Upper lobe of right lung (tissue), 1 donor: ENCODE results near the gene SLC27A4. TPM values are rescaled to one million over a fixed set of nuclear protein-coding genes. Genes with fewer than 3 reads are reported as not detected.

Experiments used
- ATAC-seq: fragments of 200-7000 bp; cut with Tn5 transposase; one replicate; pipeline ENCODE4 v1.9.1; 2020; ENCODE audit warnings: mild to moderate bottlenecking, moderate library complexity
- DNase-seq: peaks from one replicate; pipeline ENCODE4 v3.0.0-alpha.2; 2020
- H3K27ac ChIP-seq: fragments of 200-600 bp; one replicate; pipeline ENCODE4 v1.8.0; 2022
- H3K27me3 ChIP-seq: fragments of 200-600 bp; one replicate; pipeline ENCODE4 v1.8.0; 2022; ENCODE audit warnings: mild to moderate bottlenecking
- H3K36me3 ChIP-seq: fragments of 200-600 bp; one replicate; pipeline ENCODE4 v1.8.0; 2022
- H3K4me1 ChIP-seq: fragments of 200-600 bp; one replicate; pipeline ENCODE4 v1.8.0; 2022
- H3K4me3 ChIP-seq: fragments of 200-600 bp; one replicate; pipeline ENCODE4 v1.8.0; 2022; ENCODE audit warnings: mild to moderate bottlenecking
- H3K9me3 ChIP-seq: fragments of 200-600 bp; one replicate; pipeline ENCODE4 v1.8.0; 2022
- intact Hi-C: fragments of 100-400 bp; cut with DNase I; formaldehyde crosslinking; loops from one replicate; pipeline ENCODE4 v1.11.0; 2022
- total RNA-seq: library from RNA; stranded (reverse); fragmentation: NEBNext Ultra II Directional; extraction: Animal tissue kit (Norgen Biotek cat#: 25700); gene quantifications from one replicate; pipeline ENCODE4 v1.2.1, GENCODE V29; 2021
- TF ChIP-seq, protein P1 (sequence below): fragments of 200-600 bp; IDR thresholded peaks from one replicate; pipeline ENCODE4 v1.8.0; 2022; ENCODE audit warnings: antibody characterized with exemption
- donor health status: DM: no; HTN: yes; CAD: no; lungs with severe emphysema.

SLC27A4 gene
- total RNA-seq, 1 donor from 2014 or later, result 21.4 TPM

DNA sequence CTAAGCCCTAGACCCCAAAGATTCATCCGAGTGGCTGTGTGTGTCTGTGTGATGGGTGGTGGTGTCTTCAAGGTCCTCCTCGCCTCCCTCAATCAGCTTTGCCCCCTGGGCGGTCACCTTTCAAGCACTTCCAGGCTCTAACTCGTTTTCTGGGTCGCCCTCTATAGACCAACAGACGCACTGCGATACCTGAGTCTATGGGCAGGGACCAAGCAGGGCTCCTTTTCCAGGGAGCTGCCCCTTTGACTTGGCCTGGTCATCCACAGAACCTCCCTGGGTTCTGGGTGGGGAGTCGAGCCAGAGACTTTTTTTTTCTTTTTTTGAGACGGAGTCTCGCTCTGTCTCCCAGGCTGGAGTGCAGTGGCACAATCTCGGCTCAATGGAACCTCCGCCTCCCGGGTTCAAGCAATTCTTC, 1.1 kb downstream of the SLC27A4 start:
- DNase-seq (no peak), ATAC-seq (peak; percentile 75)
- peak overlapping the region; percentile 91 for H3K4me3 ChIP-seq
- peaks cover 4% of the 10 kb centered on the region for H3K4me1 ChIP-seq
- intact Hi-C loops, result loop anchor here (10.0 kb wide), 1 partner anchor 47 kb away; no protein-coding TSS in a partner anchor
- TF ChIP-seq, protein P1, sequence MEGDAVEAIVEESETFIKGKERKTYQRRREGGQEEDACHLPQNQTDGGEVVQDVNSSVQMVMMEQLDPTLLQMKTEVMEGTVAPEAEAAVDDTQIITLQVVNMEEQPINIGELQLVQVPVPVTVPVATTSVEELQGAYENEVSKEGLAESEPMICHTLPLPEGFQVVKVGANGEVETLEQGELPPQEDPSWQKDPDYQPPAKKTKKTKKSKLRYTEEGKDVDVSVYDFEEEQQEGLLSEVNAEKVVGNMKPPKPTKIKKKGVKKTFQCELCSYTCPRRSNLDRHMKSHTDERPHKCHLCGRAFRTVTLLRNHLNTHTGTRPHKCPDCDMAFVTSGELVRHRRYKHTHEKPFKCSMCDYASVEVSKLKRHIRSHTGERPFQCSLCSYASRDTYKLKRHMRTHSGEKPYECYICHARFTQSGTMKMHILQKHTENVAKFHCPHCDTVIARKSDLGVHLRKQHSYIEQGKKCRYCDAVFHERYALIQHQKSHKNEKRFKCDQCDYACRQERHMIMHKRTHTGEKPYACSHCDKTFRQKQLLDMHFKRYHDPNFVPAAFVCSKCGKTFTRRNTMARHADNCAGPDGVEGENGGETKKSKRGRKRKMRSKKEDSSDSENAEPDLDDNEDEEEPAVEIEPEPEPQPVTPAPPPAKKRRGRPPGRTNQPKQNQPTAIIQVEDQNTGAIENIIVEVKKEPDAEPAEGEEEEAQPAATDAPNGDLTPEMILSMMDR, result peak; percentile 66
- H3K36me3 ChIP-seq, result peaks cover 37% of the 10 kb centered on the region
- no peak overlapping the region for H3K27ac ChIP-seq
- no peaks in the 10 kb centered on the region for H3K27me3 ChIP-seq
- H3K9me3 ChIP-seq, result no peaks in the 10 kb centered on the region

DNA sequence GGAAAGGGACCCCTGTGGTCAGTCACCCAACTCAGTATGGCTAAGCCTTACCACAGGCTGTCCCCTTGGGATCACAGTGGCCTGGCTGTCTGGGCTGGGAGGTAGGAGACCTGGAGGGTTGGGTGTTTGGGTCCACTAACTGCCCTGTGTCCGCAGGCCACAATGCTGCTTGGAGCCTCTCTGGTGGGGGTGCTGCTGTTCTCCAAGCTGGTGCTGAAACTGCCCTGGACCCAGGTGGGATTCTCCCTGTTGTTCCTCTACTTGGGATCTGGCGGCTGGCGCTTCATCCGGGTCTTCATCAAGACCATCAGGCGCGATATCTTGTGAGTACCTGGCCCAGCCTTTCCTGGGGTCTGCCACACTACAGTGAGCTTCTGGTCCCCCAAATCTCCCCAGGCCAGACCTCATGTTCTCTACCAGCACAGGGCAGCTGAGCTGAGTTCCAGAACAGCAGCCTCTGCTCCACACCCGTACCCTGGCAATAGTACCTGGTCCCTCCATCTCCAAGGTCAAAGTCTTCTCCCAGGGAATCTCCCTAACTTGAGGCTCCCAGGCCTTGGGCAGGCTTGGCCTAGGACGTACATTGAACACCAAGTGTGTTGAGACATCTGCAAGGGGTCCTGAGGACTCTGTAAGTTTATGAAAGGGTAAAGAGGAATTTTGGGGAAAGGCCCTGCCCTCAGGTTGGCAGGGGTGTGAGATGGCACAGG, 2.8 kb downstream of the SLC27A4 start:
- intact Hi-C loops, result loop anchor here (10.0 kb wide), 1 partner anchor 48 kb away; no protein-coding TSS in a partner anchor
- Histone ChIP-seq H3K4me1 (peaks cover 4% of the 10 kb centered on the region), H3K9me3 (no peaks in the 10 kb centered on the region), H3K4me3 (no peak overlapping the region), H3K27me3 (no peaks in the 10 kb centered on the region), H3K36me3 (peaks cover 54% of the 10 kb centered on the region), H3K27ac (no peak overlapping the region)
- ATAC-seq (no peak), DNase-seq (no peak)
- TF ChIP-seq, protein P1, result no peak

DNA sequence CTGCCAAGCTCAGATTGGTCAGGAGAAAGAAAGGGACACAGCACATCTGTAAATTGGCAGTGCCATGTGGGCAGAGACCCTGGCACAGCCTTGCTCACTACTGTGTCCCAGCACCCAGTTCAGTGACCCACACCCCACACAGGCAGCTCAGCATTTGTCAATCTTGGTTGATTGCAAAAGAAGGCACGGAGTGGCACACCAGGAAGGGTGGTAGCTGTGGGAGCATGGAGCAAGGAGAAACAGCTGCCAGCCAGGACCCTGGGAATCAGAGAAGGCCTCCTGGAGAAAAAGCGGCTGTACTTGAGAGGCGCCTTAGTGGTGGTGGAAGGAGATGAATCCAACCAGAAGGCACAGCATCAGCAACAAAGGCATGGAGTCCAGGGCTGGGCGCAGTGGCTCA, 3.5 kb downstream of the SLC27A4 start:
- H3K27ac ChIP-seq, result no peak overlapping the region
- H3K9me3 ChIP-seq, result no peaks in the 10 kb centered on the region
- DNase-seq (no peak), ATAC-seq (no peak)
- peaks cover 4% of the 10 kb centered on the region for H3K4me1 ChIP-seq
- peaks cover 60% of the 10 kb centered on the region for H3K36me3 ChIP-seq
- intact Hi-C loops, result loop anchor here (10.0 kb wide), 1 partner anchor 49 kb away; no protein-coding TSS in a partner anchor
- H3K4me3 ChIP-seq, result no peak overlapping the region
- H3K27me3 ChIP-seq, result no peaks in the 10 kb centered on the region
- TF ChIP-seq, protein P1, result no peak

DNA sequence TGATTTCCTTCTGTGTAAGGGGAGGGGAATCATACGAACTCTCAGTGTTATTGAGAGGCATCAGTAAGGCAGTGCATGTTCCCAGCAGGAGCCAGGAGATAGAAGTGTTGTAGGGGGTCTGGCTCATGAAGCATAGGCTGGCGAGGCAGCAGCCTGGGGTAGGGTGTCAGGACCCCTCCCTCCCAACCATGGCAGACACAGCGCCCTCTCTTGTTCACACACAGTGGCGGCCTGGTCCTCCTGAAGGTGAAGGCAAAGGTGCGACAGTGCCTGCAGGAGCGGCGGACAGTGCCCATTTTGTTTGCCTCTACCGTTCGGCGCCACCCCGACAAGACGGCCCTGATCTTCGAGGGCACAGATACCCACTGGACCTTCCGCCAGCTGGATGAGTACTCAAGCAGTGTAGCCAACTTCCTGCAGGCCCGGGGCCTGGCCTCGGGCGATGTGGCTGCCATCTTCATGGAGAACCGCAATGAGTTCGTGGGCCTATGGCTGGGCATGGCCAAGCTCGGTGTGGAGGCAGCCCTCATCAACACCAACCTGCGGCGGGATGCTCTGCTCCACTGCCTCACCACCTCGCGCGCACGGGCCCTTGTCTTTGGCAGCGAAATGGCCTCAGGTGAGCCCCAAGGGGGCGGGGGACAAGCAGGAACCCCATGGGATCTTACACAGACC, 4.7 kb downstream of the SLC27A4 start:
- Histone ChIP-seq H3K27ac (no peak overlapping the region), H3K9me3 (no peaks in the 10 kb centered on the region), H3K27me3 (no peaks in the 10 kb centered on the region), H3K36me3 (peaks cover 70% of the 10 kb centered on the region), H3K4me1 (peaks cover 4% of the 10 kb centered on the region), H3K4me3 (no peak overlapping the region)
- DNase-seq (no peak), ATAC-seq (no peak)
- intact Hi-C loops, result loop anchor here (10.0 kb wide), 1 partner anchor 50 kb away; no protein-coding TSS in a partner anchor
- TF ChIP-seq, protein P1, result no peak

DNA sequence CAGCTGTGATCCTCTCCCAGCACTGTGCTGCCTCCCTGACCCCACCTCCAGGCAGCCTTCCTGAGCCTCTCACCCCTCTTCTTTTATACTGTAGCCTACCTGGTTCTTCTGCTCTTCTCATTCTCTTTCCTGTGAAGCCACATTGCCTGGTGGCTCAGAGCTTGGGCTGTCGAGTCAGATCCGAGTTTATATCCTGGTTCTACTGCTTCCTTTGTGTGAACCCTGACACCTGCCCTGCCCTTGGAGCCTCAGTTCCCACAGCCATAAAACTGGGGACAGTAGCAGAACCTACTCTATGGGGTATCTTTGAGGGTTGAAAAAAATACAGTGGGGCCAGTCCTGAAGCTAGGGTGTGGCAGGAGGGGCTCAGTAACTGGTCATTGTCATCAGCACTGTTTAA, 8.8 kb downstream of the SLC27A4 start:
- peaks cover 76% of the 10 kb centered on the region for H3K36me3 ChIP-seq

More for the DNA sequence above, 8.8 kb downstream of the SLC27A4 start:
- H3K27ac ChIP-seq, result no peak overlapping the region
- no peaks in the 10 kb centered on the region for H3K4me1 ChIP-seq
- no peak for DNase-seq
- TF ChIP-seq, protein P1, result no peak
- H3K4me3 ChIP-seq, result no peak overlapping the region
- no peaks in the 10 kb centered on the region for H3K9me3 ChIP-seq
- ATAC-seq, result no peak
- no peaks in the 10 kb centered on the region for H3K27me3 ChIP-seq
- intact Hi-C loops, result loop anchor here (10.0 kb wide), 1 partner anchor 54 kb away; no protein-coding TSS in a partner anchor
